Anterior cingulate cortex (tissue), 58 donors: Measurements from ENCODE around the gene FNDC11.
A peak's percentile ranks its signal among the peaks of the same experiment; 100 is the strongest.

Source experiments
- DNase-seq, 58 donors: peaks; one replicate each; lab custom pipeline; 2025; lab: John Stamatoyannopoulos, UW

FNDC11 gene

GRCh38 chr20:63574829-63575743 lies 21.1 kb downstream of the FNDC11 start:
- DNase-seq = no peak

- DNase-seq = no peak
Measured at GRCh38 chr20:63576311-63576710, 22.4 kb downstream of the FNDC11 start.

GRCh38 chr20:63577317-63577894 lies 23.4 kb downstream of the FNDC11 start:
- peak in 38 of 58 donors; percentile 3 to 69 (median 24) for DNase-seq

GRCh38 chr20:63578224-63579016 lies 24.5 kb downstream of the FNDC11 start:
- no peak for DNase-seq

GRCh38 chr20:63579017-63579694 lies 25.2 kb downstream of the FNDC11 start:
- DNase-seq = no peak

GRCh38 chr20:63580796-63581461 lies 27.0 kb downstream of the FNDC11 start:
- DNase-seq = peak in 9 of 58 donors; percentile 7 to 34 (median 20)

- no peak for DNase-seq
Measured at GRCh38 chr20:63582382-63583063, 28.6 kb downstream of the FNDC11 start.

- no peak for DNase-seq
Measured at GRCh38 chr20:63585616-63586565, 31.9 kb downstream of the FNDC11 start.

GRCh38 chr20:63586797-63587196 lies 32.8 kb downstream of the FNDC11 start:
- DNase-seq = no peak

- no peak for DNase-seq
Measured at GRCh38 chr20:63587256-63587655, 33.3 kb downstream of the FNDC11 start.

- DNase-seq = no peak
Measured at GRCh38 chr20:63587776-63588591, 34.0 kb downstream of the FNDC11 start.

- DNase-seq = no peak
Measured at GRCh38 chr20:63588641-63589041, 34.7 kb downstream of the FNDC11 start.

- no peak for DNase-seq
Measured at GRCh38 chr20:63589261-63590217, 35.6 kb downstream of the FNDC11 start.

GRCh38 chr20:63590218-63591146 lies 36.5 kb downstream of the FNDC11 start:
- no peak for DNase-seq

- DNase-seq = no peak
Measured at GRCh38 chr20:63591147-63591533, 37.2 kb downstream of the FNDC11 start.
